Endothelial cell of umbilical vein (primary cell): ENCODE results near the gene LCE3B. TPM values are rescaled to one million over a fixed set of nuclear protein-coding genes. Genes with fewer than 3 reads are reported as not detected.

Experiments
- Bru-seq: library from RNA; stranded (reverse); fragments of 400-500 nt; gene quantifications from one replicate; lab custom pipeline; 2021; lab: Mats Ljungman, UMichigan
- BruChase-seq, 2 experiments: library from RNA; stranded (reverse); fragments of 400-500 nt; gene quantifications; one replicate each; lab custom pipeline; 2021; lab: Mats Ljungman, UMichigan
- BruUV-seq: library from RNA; stranded (reverse); fragments of 400-500 nt; replicated peaks from 2 replicates; lab custom pipeline; 2021; lab: Mats Ljungman, UMichigan
- CTCF ChIA-PET: fragments of 300-600, 350-600 bp; sonication (Branson Sonifier 250); formaldehyde crosslinking; loops from one replicate; lab custom pipeline; 2021; ENCODE audit warnings: antibody characterized with exemption, inconsistent platforms; lab: Charles Lee
- POLR2A ChIA-PET: fragments of 300-600, 350-600 bp; sonication (Branson Sonifier 250); formaldehyde crosslinking; loops from one replicate; lab custom pipeline; 2021; ENCODE audit warnings: antibody characterized with exemption, inconsistent platforms; lab: Charles Lee
- DNase-seq: peaks from one replicate; pipeline ENCODE4 v3.0.0-alpha.2; 2011; ENCODE audit warnings: low read depth, low spot score
- FAIRE-seq: peaks from 2 replicates; lab custom pipeline; 2011; peaks lifted over from hg19 to GRCh38; lab: Jason Lieb, UNC
- H2AFZ ChIP-seq: 2 replicates; pipeline ENCODE4 v1.6.0; 2012; ENCODE audit warnings: low read depth, low read length, control low read depth, inconsistent platforms
- H3K27ac ChIP-seq: 2 replicates; pipeline ENCODE4 v1.5.1; 2011; ENCODE audit warnings: low read depth, mild to moderate bottlenecking, control low read depth, low read length, moderate library complexity; ENCODE audit not compliant: insufficient read depth
- H3K27me3 ChIP-seq, 2 experiments: 2 replicates each; pipeline versions ENCODE4 v1.6.0 to v1.6.1; 2011; ENCODE audit warnings: low read length in 2 of 2, mixed read lengths in 1 of 2; ENCODE audit not compliant: control insufficient read depth in 2 of 2, insufficient read depth in 2 of 2
- H3K36me3 ChIP-seq, 2 experiments: 2 replicates in 1 of 2; 3 replicates in 1 of 2; pipeline ENCODE4 v1.5.1; 2011; ENCODE audit warnings: low read length in 2 of 2, mild to moderate bottlenecking in 1 of 2, moderate library complexity in 1 of 2; ENCODE audit not compliant: control insufficient read depth in 2 of 2, insufficient read depth in 2 of 2; ENCODE audit errors: extremely low read depth in 1 of 2
- H3K4me1 ChIP-seq: 3 replicates; pipeline ENCODE4 v1.5.1; 2011; ENCODE audit warnings: mild to moderate bottlenecking, low read length; ENCODE audit not compliant: control insufficient read depth, insufficient read depth; ENCODE audit errors: extremely low read depth
- H3K4me2 ChIP-seq: 2 replicates; pipeline ENCODE4 v1.6.1; 2011; ENCODE audit warnings: low read length, control low read depth, mixed read lengths; ENCODE audit not compliant: insufficient read depth
- H3K4me3 ChIP-seq, 3 experiments: fragments of 200-600 bp in 1 of 3; sonication (generic), shearing (Covaris generic) in 1 of 3; replicated peaks in 1 of 3; 2 replicates each; pipeline ENCODE4 v1.5.1; 2011 to 2016; ENCODE audit warnings: control low read depth in 3 of 3, low read length in 3 of 3, mild to moderate bottlenecking in 2 of 3, inconsistent platforms in 1 of 3, low read depth in 1 of 3, moderate library complexity in 1 of 3; ENCODE audit not compliant: insufficient read depth in 1 of 3
- H3K79me2 ChIP-seq: 2 replicates; pipeline ENCODE4 v1.6.0; 2012; ENCODE audit warnings: low read length, inconsistent platforms; ENCODE audit not compliant: control insufficient read depth, insufficient read depth
- H3K9ac ChIP-seq: replicated peaks from 2 replicates; pipeline ENCODE3; 2011; ENCODE audit warnings: low read length, control low read depth; ENCODE audit not compliant: insufficient read depth; ENCODE audit errors: extremely low read depth
- H3K9me1 ChIP-seq: replicated peaks from 3 replicates; pipeline ENCODE4 v1.6.0; 2011; ENCODE audit warnings: mild to moderate bottlenecking, low read length; ENCODE audit not compliant: control insufficient read depth, insufficient read depth; ENCODE audit errors: extremely low read depth
- H3K9me3 ChIP-seq: replicated peaks from 2 replicates; pipeline ENCODE4 v1.5.1; 2012; ENCODE audit warnings: low read length, inconsistent platforms; ENCODE audit not compliant: control insufficient read depth, insufficient read depth
- H4K20me1 ChIP-seq: replicated peaks from 2 replicates; pipeline ENCODE3; 2011; ENCODE audit warnings: mild to moderate bottlenecking, low read length; ENCODE audit not compliant: control insufficient read depth, insufficient read depth; ENCODE audit errors: extremely low read depth
- CTCF ChIP-seq, 2 donors: IDR thresholded peaks; 1 replicate in 1 of 2; 2 replicates in 1 of 2; pipeline ENCODE4 v1.5.1; 2011; ENCODE audit warnings: low read length in 2 of 2, mild to moderate bottlenecking in 2 of 2, moderate library complexity in 2 of 2, control low read depth in 1 of 2, inconsistent platforms in 1 of 2, low read depth in 1 of 2; ENCODE audit not compliant: insufficient read depth in 1 of 2; ENCODE audit errors: extremely low read depth in 1 of 2
- EZH2 ChIP-seq: IDR thresholded peaks from 2 replicates; pipeline ENCODE4 v1.6.1; 2012; ENCODE audit warnings: borderline replicate concordance, low read depth, mild to moderate bottlenecking, moderate library complexity, low read length, inconsistent platforms; ENCODE audit not compliant: severe bottlenecking
- FOS ChIP-seq: IDR thresholded peaks from 2 replicates; pipeline ENCODE4 v1.6.1; 2011; ENCODE audit warnings: mild to moderate bottlenecking, low read length, moderate library complexity, borderline replicate concordance; ENCODE audit not compliant: insufficient read depth
- GATA2 ChIP-seq: IDR thresholded peaks from 2 replicates; pipeline ENCODE4 v1.7.0; 2011; ENCODE audit warnings: low read depth, mild to moderate bottlenecking, moderate library complexity, mixed read lengths, low read length; ENCODE audit not compliant: insufficient read length, insufficient read depth
- JUN ChIP-seq: IDR thresholded peaks from 2 replicates; pipeline ENCODE4 v1.6.1; 2011; ENCODE audit warnings: borderline replicate concordance, low read depth; ENCODE audit not compliant: insufficient read length, insufficient read depth
- MAX ChIP-seq: IDR thresholded peaks from 2 replicates; pipeline ENCODE4 v1.6.1; 2011; ENCODE audit not compliant: insufficient read depth, insufficient read length
- MYC ChIP-seq: IDR thresholded peaks from one replicate; pipeline ENCODE4 v1.6.1; 2011; ENCODE audit warnings: mild to moderate bottlenecking, low read depth, low read length
- POLR2A ChIP-seq: IDR thresholded peaks from 2 replicates; pipeline ENCODE4 v1.6.1; 2012; ENCODE audit warnings: low read depth, mild to moderate bottlenecking, control low read depth, low read length
- POLR2AphosphoS5 ChIP-seq: IDR thresholded peaks from 2 replicates; pipeline ENCODE4 v1.6.1; 2012; ENCODE audit warnings: low read depth, mild to moderate bottlenecking, control low read depth, low read length, moderate library complexity; ENCODE audit not compliant: insufficient read depth
- dilution Hi-C: fragments of 300-500 bp; cut with MboI; formaldehyde crosslinking; loops from one replicate; pipeline ENCODE4 v1.15.0; 2019; ENCODE audit warnings: low sequenced_read_pairs; ENCODE audit not compliant: extremely low pct_ligation_motif_present
- intact Hi-C: fragments of 100-400 bp; cut with micrococcal nuclease; formaldehyde crosslinking; loops from one replicate; pipeline ENCODE4 v1.10.0; 2022
- long read RNA-seq: library from polyadenylated mRNA; stranded (forward); transcript quantifications from one replicate; pipeline ENCODE4 v2.0.0, GENCODE V29; 2021
- polyA minus RNA-seq, 3 experiments: library from RNA; depleted of rRNA, polyadenylated mRNA; stranded (reverse); fragments of >200 nt; gene quantifications; 1 replicate in 1 of 3; 2 replicates in 2 of 3; pipeline ENCODE4 v1.2.3, GENCODE V29; 2011
- polyA plus RNA-seq, 4 experiments: library from polyadenylated mRNA; depleted of rRNA in 3 of 4; stranded (reverse) in 3 of 4; unstranded in 1 of 4; fragments of >200 nt; gene quantifications; 2 replicates each; pipeline versions ENCODE4 v1.2.1 to v1.2.3, GENCODE V29; 2011 to 2012; ENCODE audit warnings: missing spikeins in 1 of 4
- total RNA-seq: library from RNA; stranded (reverse); gene quantifications from 2 replicates; pipeline ENCODE4 v1.2.3, GENCODE V29; 2021

LCE3B gene
- total RNA-seq (not detected in 2 replicates), polyA plus RNA-seq (not detected in 2 replicates), polyA minus RNA-seq (not detected in 2 replicates), Bru-seq, nascent RNA (not detected), BruChase-seq, experiment 1, labeled RNA remaining after a 6-hour chase (not detected), BruChase-seq, experiment 2, labeled RNA remaining after a 2-hour chase (not detected)
- polyA plus RNA-seq (2011; cell fraction: cytosol; rRNA removed): not detected in 2 replicates
- not detected in 2 replicates for polyA plus RNA-seq (2011; cell fraction: nucleus; rRNA removed)
- not detected in 2 replicates for polyA plus RNA-seq (2012)
- polyA minus RNA-seq (2011; cell fraction: cytosol; rRNA and poly(A)+ RNA removed): not detected
- not detected in 2 replicates for polyA minus RNA-seq (2011; cell fraction: nucleus; rRNA and poly(A)+ RNA removed)
- long read RNA-seq: 0 reads

- BruUV-seq: no TSS peak
Observed at GRCh38 chr1:152613511-152613910, at the start of gene LCE3B. TSS of gene LCE3B (plus strand) at chr1:152613811. CDS start at chr1:152613811, 0 bp downstream.

More at GRCh38 chr1:152613511-152613910, at the start of gene LCE3B:
- ChIA-PET POLR2A (no interaction called here), CTCF (no interaction called here)
- Histone ChIP-seq H3K9me1 (no peaks in the 10 kb centered on the region), H4K20me1 (no peaks in the 10 kb centered on the region), H2AFZ (no peak within 1 kb of the TSS), H3K27ac (no peak within 1 kb of the TSS), H3K9me3 (peaks cover 2% of the 10 kb centered on the region), H3K4me3 (no peak within 1 kb of the TSS), H3K79me2 (no peaks in the 10 kb centered on the region), H3K27me3 (no peaks in the 10 kb centered on the region), H3K4me1 (no peaks in the 10 kb centered on the region), H3K9ac (no peak within 1 kb of the TSS), H3K4me2 (no peak within 1 kb of the TSS), H3K36me3 (no peaks in the 10 kb centered on the region)
- TF ChIP-seq POLR2AphosphoS5 (no peak), CTCF (IDR thresholded peaks at IDR 0.05; ENCODE audit: extremely low read depth in 1 of 2, insufficient read depth in 1 of 2, low read depth in 1 of 2, low read length in 2 of 2) (no peak), POLR2A (no peak), GATA2 (no peak), FOS (no peak), EZH2 (no peak), JUN (no peak), MAX (no peak), MYC (no peak)
- FAIRE-seq (no peak), DNase-seq (no peak)
- dilution Hi-C loops (no loop called here), intact Hi-C loops (no loop called here)
